C1 segment of cervical spinal cord (tissue), 14 donors: ENCODE data around the gene CLVS2.

Source experiments
- DNase-seq, 14 donors: peaks; one replicate each; lab custom pipeline; 2025; lab: John Stamatoyannopoulos, UW

CLVS2 gene

GRCh38 chr6:122995921-122996793 lies at the start of gene CLVS2:
CLVS2 (plus strand) TSS chr6:122996235; CDS start chr6:122997778, 1,543 bp downstream.
- DNase-seq, result peak in 6 of 14 donors; percentile 6 to 84 (median 30)

GRCh38 chr6:122947355-122947754 lies 48.7 kb upstream of the CLVS2 start:
- no peak for DNase-seq

- no peak for DNase-seq
Measured at GRCh38 chr6:122953766-122954165, 42.3 kb upstream of the CLVS2 start.

GRCh38 chr6:122956376-122956775 lies 39.7 kb upstream of the CLVS2 start:
- no peak for DNase-seq

GRCh38 chr6:122962000-122962624 lies 33.9 kb upstream of the CLVS2 start:
- DNase-seq, result no peak

- no peak for DNase-seq
Measured at GRCh38 chr6:122969999-122970533, 26.0 kb upstream of the CLVS2 start.

- no peak for DNase-seq
Measured at GRCh38 chr6:122977180-122977579, 18.9 kb upstream of the CLVS2 start.

GRCh38 chr6:122984393-122984792 lies 11.6 kb upstream of the CLVS2 start:
- DNase-seq, result no peak

- peak in 1 of 14 donors; percentile 46 for DNase-seq
Measured at GRCh38 chr6:122994256-122994655, 1.8 kb upstream of the CLVS2 start.

GRCh38 chr6:122996794-122997505 lies 915 bp downstream of the CLVS2 start:
- DNase-seq, result peak in 1 of 14 donors; percentile 84

GRCh38 chr6:122997541-122998150 lies 1.6 kb downstream of the CLVS2 start:
- DNase-seq, result peak in 3 of 14 donors; percentile 9 to 85 (median 32)

- peak in 1 of 14 donors; percentile 50 for DNase-seq
Measured at GRCh38 chr6:122998403-122998975, 2.5 kb downstream of the CLVS2 start.

- peak in 1 of 14 donors; percentile 45 for DNase-seq
Measured at GRCh38 chr6:123000244-123000770, 4.3 kb downstream of the CLVS2 start.

- DNase-seq, result no peak
Measured at GRCh38 chr6:123001540-123001939, 5.5 kb downstream of the CLVS2 start.

GRCh38 chr6:123007885-123008284 lies 11.8 kb downstream of the CLVS2 start:
- peak in 1 of 14 donors; percentile 48 for DNase-seq

- DNase-seq, result no peak
Measured at GRCh38 chr6:123009059-123009458, 13.0 kb downstream of the CLVS2 start.

- DNase-seq, result no peak
Measured at GRCh38 chr6:123014835-123015234, 18.8 kb downstream of the CLVS2 start.

- peak in 11 of 14 donors; percentile 9 to 97 (median 35) for DNase-seq
Measured at GRCh38 chr6:123016431-123017103, 20.5 kb downstream of the CLVS2 start.

GRCh38 chr6:123017104-123017682 lies 21.2 kb downstream of the CLVS2 start:
- peak in 1 of 14 donors; percentile 34 for DNase-seq

- DNase-seq, result no peak
Measured at GRCh38 chr6:123022975-123023374, 26.9 kb downstream of the CLVS2 start.
